HEK293 (cell line): ENCODE measurements around the gene TPSD1.

ENCODE experiments used
- SALL2 ChIP-seq: fragments of 450-650 bp; formaldehyde crosslinking; IDR thresholded peaks from 2 replicates; pipeline ENCODE4 v1.5.0; 2017; ENCODE audit warnings: missing biosample characterization, mild to moderate bottlenecking, missing genetic modification characterization, borderline replicate concordance
- TCF7L2 ChIP-seq: IDR thresholded peaks from 2 replicates; pipeline ENCODE4 v1.6.1; 2011; ENCODE audit warnings: low read depth, mild to moderate bottlenecking, inconsistent platforms, low read length, moderate library complexity, borderline replicate concordance
- TRIM28 ChIP-seq: IDR thresholded peaks from 2 replicates; pipeline ENCODE4 v1.6.1; 2011; ENCODE audit warnings: low read length, control low read depth, borderline replicate concordance
- ZNF366 ChIP-seq: fragments of 450-650 bp; formaldehyde crosslinking; conservative IDR thresholded peaks from 2 replicates; pipeline ENCODE4 v1.5.1; 2016; ENCODE audit warnings: missing biosample characterization, missing genetic modification characterization
- TF ChIP-seq, protein P1 (sequence below): fragments of 450-650 bp; formaldehyde crosslinking; IDR thresholded peaks from 2 replicates; pipeline ENCODE4 v1.5.1; 2016; ENCODE audit warnings: missing biosample characterization, missing genetic modification characterization

- TF ChIP-seq, protein P1, sequence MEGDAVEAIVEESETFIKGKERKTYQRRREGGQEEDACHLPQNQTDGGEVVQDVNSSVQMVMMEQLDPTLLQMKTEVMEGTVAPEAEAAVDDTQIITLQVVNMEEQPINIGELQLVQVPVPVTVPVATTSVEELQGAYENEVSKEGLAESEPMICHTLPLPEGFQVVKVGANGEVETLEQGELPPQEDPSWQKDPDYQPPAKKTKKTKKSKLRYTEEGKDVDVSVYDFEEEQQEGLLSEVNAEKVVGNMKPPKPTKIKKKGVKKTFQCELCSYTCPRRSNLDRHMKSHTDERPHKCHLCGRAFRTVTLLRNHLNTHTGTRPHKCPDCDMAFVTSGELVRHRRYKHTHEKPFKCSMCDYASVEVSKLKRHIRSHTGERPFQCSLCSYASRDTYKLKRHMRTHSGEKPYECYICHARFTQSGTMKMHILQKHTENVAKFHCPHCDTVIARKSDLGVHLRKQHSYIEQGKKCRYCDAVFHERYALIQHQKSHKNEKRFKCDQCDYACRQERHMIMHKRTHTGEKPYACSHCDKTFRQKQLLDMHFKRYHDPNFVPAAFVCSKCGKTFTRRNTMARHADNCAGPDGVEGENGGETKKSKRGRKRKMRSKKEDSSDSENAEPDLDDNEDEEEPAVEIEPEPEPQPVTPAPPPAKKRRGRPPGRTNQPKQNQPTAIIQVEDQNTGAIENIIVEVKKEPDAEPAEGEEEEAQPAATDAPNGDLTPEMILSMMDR (tag by site-specific recombination) = no peak
- TF ChIP-seq TCF7L2 = no peak
- no peak for TF ChIP-seq SALL2 (tag by site-specific recombination)
- no peak for TF ChIP-seq ZNF366 (tag by site-specific recombination)
- no peak for TF ChIP-seq TRIM28
Observed at GRCh38 chr16:1287982-1288670, 32.3 kb downstream of the TPSD1 start.
